Subcutaneous adipose tissue (tissue), 4 donors: ENCODE data around the gene PLA2G4E. TPM values are rescaled to one million over a fixed set of nuclear protein-coding genes. Genes with fewer than 3 reads are reported as not detected.

ENCODE experiments used
- total RNA-seq, 4 donors: library from RNA; depleted of rRNA; stranded (reverse); fragments of >200 nt; gene quantifications; one replicate each; pipeline ENCODE4 v1.1.0, GENCODE V29; 2016
- TF ChIP-seq, protein P1 (sequence below): fragments of 450-650 bp; IDR thresholded peaks from one replicate; pipeline ENCODE4 v1.5.1; 2016; ENCODE audit warnings: low read depth, mild to moderate bottlenecking, control low read depth, antibody characterized with exemption, moderate library complexity

PLA2G4E gene
- total RNA-seq, 4 donors from 2014 or later: not detected

DNA sequence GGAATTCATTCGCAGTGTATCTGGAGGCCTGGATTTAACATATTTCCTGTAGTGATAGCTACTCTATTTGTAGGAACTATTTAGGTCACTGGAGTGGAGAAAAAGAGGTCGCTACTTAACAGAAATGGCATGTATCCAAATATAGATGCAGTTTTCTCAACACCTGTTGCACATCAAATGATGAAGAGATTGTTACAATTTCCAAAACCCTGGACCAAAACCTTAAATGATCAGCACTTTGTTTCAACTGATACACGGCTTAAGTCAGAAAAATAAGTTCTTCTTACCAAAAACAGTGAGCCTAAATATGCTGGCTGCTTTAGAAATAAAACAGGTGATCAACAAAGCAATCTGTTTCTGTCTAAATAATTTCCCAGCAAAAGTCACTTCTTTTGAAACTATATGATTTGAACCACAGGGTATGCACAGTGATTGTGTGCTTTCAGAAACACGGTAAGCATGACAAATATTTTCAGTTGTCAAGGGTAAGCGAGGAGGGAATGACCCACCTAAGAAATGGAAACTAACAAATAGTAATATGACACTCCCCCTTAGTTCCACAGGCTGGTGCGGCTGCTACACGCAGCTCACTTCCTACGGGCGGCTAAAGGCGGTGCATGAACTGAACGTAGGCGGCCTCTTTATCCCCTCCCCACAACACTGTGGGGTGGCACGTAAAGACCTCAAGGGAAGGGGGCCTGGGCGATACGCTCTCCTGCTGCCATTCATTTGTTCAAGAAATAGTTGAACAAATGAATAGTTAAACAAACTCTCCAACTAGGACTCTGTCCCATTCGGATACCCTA lies 49.5 kb downstream of the PLA2G4E start:
- TF ChIP-seq, protein P1, sequence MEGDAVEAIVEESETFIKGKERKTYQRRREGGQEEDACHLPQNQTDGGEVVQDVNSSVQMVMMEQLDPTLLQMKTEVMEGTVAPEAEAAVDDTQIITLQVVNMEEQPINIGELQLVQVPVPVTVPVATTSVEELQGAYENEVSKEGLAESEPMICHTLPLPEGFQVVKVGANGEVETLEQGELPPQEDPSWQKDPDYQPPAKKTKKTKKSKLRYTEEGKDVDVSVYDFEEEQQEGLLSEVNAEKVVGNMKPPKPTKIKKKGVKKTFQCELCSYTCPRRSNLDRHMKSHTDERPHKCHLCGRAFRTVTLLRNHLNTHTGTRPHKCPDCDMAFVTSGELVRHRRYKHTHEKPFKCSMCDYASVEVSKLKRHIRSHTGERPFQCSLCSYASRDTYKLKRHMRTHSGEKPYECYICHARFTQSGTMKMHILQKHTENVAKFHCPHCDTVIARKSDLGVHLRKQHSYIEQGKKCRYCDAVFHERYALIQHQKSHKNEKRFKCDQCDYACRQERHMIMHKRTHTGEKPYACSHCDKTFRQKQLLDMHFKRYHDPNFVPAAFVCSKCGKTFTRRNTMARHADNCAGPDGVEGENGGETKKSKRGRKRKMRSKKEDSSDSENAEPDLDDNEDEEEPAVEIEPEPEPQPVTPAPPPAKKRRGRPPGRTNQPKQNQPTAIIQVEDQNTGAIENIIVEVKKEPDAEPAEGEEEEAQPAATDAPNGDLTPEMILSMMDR: no peak

DNA sequence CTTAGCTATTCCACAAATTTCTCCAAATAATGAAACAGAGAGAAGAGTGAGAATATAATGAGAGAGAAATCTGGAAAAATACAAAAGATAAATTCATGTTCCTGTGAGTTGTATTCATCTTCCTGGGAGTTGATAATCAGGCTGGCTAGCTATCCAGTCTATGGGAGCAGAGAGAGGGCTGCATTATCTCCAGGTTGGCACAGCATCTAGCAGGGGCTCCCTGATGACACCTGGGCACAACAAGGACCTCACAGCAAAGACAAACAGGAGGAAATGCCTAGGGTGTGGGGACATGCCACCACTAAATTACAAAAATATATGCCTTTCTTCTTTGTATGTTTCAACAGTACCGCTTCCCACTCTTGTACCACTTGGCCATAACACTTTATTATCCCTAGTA lies 50.4 kb downstream of the PLA2G4E start:
- TF ChIP-seq, protein P1: no peak

DNA sequence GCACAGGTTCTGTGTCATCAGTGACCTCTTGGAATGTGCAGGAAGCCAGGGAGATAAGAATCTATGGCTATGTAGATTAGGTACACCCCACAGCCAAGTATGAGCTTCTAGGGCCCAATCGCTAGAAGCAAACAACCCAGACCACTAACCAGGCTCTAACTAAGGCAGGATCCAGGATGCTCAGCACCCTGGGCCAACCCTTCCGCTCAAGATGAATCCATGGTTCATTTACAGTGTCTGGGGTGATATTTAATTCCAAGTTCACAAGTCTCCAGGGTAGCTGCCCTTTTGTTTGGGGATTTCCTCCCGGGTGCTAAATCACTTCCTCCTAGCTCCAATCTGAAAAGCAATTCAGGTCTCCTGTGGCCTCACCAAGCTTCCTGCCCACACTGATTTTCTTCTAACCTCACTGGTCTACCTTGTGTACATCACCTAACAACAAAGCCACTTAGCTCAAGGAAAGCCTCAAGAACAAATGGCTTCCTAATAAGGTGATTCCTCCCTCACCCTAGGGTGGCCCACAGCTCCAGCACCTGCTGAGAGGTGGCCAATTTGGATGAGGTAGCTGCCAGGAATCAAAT lies 50.9 kb downstream of the PLA2G4E start:
- TF ChIP-seq, protein P1: no peak

DNA sequence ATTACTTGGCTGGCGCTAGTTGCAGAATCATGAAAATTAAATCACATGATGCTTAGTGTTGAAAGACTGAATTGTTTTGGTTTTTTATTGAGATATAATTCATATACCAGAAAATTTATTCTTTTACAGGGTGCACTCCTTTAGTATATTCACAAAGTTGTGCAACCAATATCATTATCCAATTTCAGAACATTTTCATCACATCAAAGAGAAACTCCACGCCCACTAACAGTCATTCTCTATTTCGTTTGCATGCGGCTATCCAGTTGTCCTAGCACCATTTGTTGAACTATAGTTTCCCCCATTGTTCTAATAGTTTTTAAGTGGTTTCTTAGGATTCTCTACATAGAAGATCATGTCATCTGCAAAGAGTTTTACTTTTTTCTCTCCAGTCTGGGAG lies 52.1 kb downstream of the PLA2G4E start:
- TF ChIP-seq, protein P1: no peak

DNA sequence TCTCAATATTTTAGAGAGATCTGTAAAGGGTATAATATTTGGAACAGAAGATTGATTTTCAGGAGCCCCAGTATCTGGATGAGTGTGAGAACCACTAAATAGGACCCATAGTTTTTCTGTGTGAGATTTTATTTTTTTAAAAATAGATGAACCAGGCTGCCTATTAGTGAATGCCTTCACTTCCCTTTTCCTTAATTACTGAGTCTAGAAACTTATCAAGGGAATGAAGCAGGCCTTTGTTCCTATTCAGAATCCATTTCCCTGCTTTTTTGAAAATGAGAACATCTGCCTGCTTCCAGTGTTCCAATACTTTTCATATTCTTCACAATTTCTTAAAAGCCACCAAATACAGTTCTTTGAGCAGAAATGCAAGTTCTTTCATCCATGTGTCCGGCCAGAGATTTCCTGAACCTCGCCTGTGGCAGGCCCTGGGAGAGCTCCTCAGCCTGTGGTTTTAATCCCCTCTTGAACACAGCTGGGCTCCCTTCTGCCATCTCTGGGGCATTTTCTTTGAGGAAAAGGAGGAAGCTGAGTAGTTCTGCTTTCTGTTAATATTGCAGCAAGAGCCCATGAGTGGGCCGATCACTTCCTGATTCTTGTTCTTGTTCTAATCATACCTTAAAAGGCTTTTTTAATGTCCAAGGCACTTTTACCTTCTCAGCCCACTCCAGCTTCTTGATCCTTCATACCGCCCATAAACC lies 53.2 kb downstream of the PLA2G4E start:
- TF ChIP-seq, protein P1: no peak

DNA sequence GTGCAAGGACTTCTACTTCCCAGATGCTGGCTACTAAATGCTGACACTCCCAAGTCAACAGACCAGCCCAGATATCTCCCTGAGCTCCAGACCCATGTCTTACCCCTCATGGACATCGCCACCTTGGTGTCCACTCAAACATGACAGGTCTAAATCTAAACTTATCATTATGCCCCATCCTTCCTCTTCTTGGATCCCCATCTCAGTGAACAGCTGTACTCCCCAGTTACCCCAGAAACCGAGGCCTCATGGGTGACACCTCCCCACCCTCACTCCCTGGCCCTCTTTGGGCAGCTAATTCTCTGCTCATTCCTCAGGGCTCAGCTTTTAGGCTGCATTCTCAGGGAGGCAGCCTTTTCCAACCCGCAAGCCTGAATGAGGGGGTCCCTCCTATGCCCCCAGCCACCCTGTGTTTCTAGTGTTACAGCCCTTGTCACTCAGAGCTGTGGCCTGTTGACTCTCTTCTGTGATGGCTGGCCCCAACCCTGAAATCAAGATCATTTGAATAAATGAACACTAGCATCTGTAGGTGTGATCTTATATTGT lies 53.8 kb downstream of the PLA2G4E start:
- TF ChIP-seq, protein P1: no peak

DNA sequence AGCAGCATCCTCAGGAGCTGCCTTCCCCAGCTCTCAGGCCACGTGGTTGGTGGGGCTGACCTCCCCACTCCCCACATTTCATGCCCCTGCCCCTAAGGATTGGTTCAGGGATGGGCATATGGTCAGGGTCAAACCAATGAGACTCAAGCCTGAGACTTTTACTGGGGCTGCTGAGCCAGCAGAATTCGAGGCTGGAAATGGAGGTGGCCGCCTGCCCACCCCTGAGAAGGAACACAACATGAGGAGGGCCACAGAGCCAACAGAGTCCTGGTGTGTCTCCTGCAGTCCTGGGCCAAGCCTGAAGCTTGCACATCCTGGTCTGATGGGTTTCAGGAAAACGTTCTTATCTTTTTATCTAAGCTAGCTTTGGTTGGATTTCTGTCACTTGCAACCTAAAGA lies 54.4 kb downstream of the PLA2G4E start:
- TF ChIP-seq, protein P1: no peak
